GM12801 (cell line): ENCODE measurements around the gene KDM5C.

ENCODE experiments used
- CTCF ChIP-seq: IDR thresholded peaks from one replicate; pipeline ENCODE4 v1.5.1; 2011; ENCODE audit warnings: control low read depth; ENCODE audit not compliant: insufficient read length; ENCODE audit errors: extremely low read depth

Gene KDM5C

GRCh38 chrX:53256446-53257041 is 31.5 kb upstream of the KDM5C start:
- TF ChIP-seq CTCF = no peak

GRCh38 chrX:53255738-53256191 is 30.8 kb upstream of the KDM5C start:
- TF ChIP-seq CTCF = no peak

- TF ChIP-seq CTCF = no peak
These were observed 29.8 kb upstream of the KDM5C start for GRCh38 chrX:53254570-53255461.

GRCh38 chrX:53253293-53254020 is 28.4 kb upstream of the KDM5C start:
- TF ChIP-seq CTCF = no peak

GRCh38 chrX:53251307-53251706 is 26.3 kb upstream of the KDM5C start:
- no peak for TF ChIP-seq CTCF

GRCh38 chrX:53250556-53250955 is 25.5 kb upstream of the KDM5C start:
- no peak for TF ChIP-seq CTCF

- TF ChIP-seq CTCF = no peak
These were observed 24.5 kb upstream of the KDM5C start for GRCh38 chrX:53249408-53250042.
